Measurements from ENCODE around the gene C10orf53. TPM values are rescaled to one million over a fixed set of nuclear protein-coding genes. Genes with fewer than 3 reads are reported as not detected.

The C10orf53 gene
- total and polyA plus RNA-seq, 2 experiments from 2014 or later, result not detected

DNA sequence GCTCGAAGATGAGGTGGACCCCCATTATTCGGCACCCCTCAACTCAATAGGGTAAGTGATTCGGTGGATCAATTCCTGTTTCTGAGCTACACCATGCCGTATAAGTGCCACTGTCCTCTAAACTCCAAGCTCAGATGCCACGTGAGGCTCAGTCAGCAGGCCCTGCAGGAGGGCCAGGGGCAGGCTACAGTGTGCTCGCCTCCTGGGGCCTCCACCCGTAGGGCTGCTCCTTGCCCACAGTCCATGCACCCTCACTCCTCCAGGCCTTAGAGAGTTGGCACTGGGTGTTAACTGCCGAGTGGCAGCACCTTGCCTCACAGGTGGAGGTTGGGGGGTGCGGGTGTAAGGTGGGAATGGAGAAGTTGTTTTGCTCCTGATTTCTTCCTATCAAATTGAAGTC, 12.1 kb downstream of the C10orf53 start:
- Histone ChIP-seq H3K4me3 (no peak overlapping the region), H3K4me2 (ENCODE audit: unreplicated experiment) (no peak overlapping the region), H3K9ac (no peak overlapping the region), H3K27ac (no peak overlapping the region), H3K79me2 (ENCODE audit: insufficient read depth) (no peaks in the 10 kb centered on the region), H3K4me1 (ENCODE audit: insufficient read depth) (peaks cover 9% of the 10 kb centered on the region; the same call in 1 of the 2 replicates), H3K36me3 (ENCODE audit: low read depth) (no peaks in the 10 kb centered on the region), H3K27me3 (replicated peaks; ENCODE audit: insufficient read depth) (peaks cover 72% of the 10 kb centered on the region), H3K9me3 (ENCODE audit: low read depth) (no peaks in the 10 kb centered on the region), H3F3A (ENCODE audit: insufficient read depth) (no peaks in the 10 kb centered on the region), H4K20me1 (ENCODE audit: insufficient read depth) (no peaks in the 10 kb centered on the region), H3K9me2 (ENCODE audit: insufficient read depth) (no peaks in the 10 kb centered on the region), H2AFZ (no peak overlapping the region)
- in situ Hi-C loops (cut with MboI), result no loop called here
- TF ChIP-seq EZH2phosphoT487 (IDR thresholded peaks at IDR 0.05; ENCODE audit: insufficient read depth, low read depth), result no peak
- TF ChIP-seq EZH2 (IDR thresholded peaks at IDR 0.05; ENCODE audit: insufficient read depth, poor library complexity, severe bottlenecking), result no peak
- 26 to 38% methylated on average over 8 to 9 of the region's 9 CpGs for WGBS, 2 experiments (ENCODE audit: low coverage in 1 of 2, low lambda C conversion rate in 2 of 2, missing lambda C conversion rate in 2 of 2)
- DNase-seq, result no peak

- no peak overlapping the region for H2AFZ ChIP-seq
- H3K9me2 ChIP-seq (ENCODE audit: insufficient read depth), result no peaks in the 10 kb centered on the region
- H3K9me3 ChIP-seq (ENCODE audit: low read depth), result no peaks in the 10 kb centered on the region
- H4K20me1 ChIP-seq (ENCODE audit: insufficient read depth), result no peaks in the 10 kb centered on the region
- 31 to 36% methylated on average over 6 of the region's 6 CpGs for WGBS, 2 experiments (ENCODE audit: low coverage in 1 of 2, low lambda C conversion rate in 2 of 2, missing lambda C conversion rate in 2 of 2)
- peaks cover 71% of the 10 kb centered on the region for H3K27me3 ChIP-seq (replicated peaks; ENCODE audit: insufficient read depth)
- DNase-seq, result no peak
- in situ Hi-C loops (cut with MboI), result no loop called here
- H3K27ac ChIP-seq, result no peak overlapping the region
- H3K9ac ChIP-seq, result no peak overlapping the region
- no peaks in the 10 kb centered on the region for H3F3A ChIP-seq (ENCODE audit: insufficient read depth)
- H3K4me1 ChIP-seq (ENCODE audit: insufficient read depth), result peaks cover 9% of the 10 kb centered on the region; the same call in 1 of the 2 replicates
- no peaks in the 10 kb centered on the region for H3K36me3 ChIP-seq (ENCODE audit: low read depth)
- TF ChIP-seq EZH2 (IDR thresholded peaks at IDR 0.05; ENCODE audit: insufficient read depth, poor library complexity, severe bottlenecking) (no peak), EZH2phosphoT487 (IDR thresholded peaks at IDR 0.05; ENCODE audit: insufficient read depth, low read depth) (no peak)
- no peaks in the 10 kb centered on the region for H3K79me2 ChIP-seq (ENCODE audit: insufficient read depth)
- no peak overlapping the region for H3K4me3 ChIP-seq
- H3K4me2 ChIP-seq (ENCODE audit: unreplicated experiment), result no peak overlapping the region
These were observed 15.0 kb downstream of the C10orf53 start for GRCh38 chr10:49694466-49694865.

DNA sequence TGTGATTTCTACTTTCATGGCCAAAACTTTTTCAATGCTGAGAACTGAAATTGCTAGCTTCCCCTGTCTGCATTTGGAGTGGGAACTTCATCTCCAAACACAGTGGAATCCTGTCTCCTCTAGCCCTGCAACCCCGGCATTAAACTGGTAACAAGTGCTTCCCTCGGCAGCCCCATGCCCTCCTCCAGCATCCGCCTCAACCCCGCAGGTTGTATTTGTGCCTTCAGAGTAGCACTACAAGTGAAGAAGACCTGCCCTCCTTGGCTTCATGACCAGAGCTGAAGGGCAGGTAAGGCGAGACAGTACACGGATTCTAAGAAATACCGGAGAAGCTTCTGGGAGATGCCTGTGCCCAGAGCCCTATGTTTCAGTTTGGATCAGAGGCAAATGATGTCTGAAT, 16.9 kb downstream of the C10orf53 start:
- Histone ChIP-seq H3K4me3 (no peak overlapping the region), H3K27ac (no peak overlapping the region), H3F3A (ENCODE audit: insufficient read depth) (no peaks in the 10 kb centered on the region), H4K20me1 (ENCODE audit: insufficient read depth) (no peaks in the 10 kb centered on the region), H3K9me2 (ENCODE audit: insufficient read depth) (no peaks in the 10 kb centered on the region), H3K79me2 (ENCODE audit: insufficient read depth) (no peaks in the 10 kb centered on the region), H3K4me1 (ENCODE audit: insufficient read depth) (no peaks in the 10 kb centered on the region), H2AFZ (no peak overlapping the region), H3K36me3 (ENCODE audit: low read depth) (no peaks in the 10 kb centered on the region), H3K4me2 (ENCODE audit: unreplicated experiment) (no peak overlapping the region), H3K9ac (no peak overlapping the region), H3K27me3 (replicated peaks; ENCODE audit: insufficient read depth) (peaks cover 54% of the 10 kb centered on the region), H3K9me3 (ENCODE audit: low read depth) (no peaks in the 10 kb centered on the region)
- TF ChIP-seq EZH2 (IDR thresholded peaks at IDR 0.05; ENCODE audit: insufficient read depth, poor library complexity, severe bottlenecking), result no peak
- no peak for TF ChIP-seq EZH2phosphoT487 (IDR thresholded peaks at IDR 0.05; ENCODE audit: insufficient read depth, low read depth)
- WGBS, 2 experiments (ENCODE audit: low coverage in 1 of 2, low lambda C conversion rate in 2 of 2, missing lambda C conversion rate in 2 of 2), result 61 to 65% methylated on average over 7 of the region's 7 CpGs
- DNase-seq, result no peak
- in situ Hi-C loops (cut with MboI), result no loop called here

DNA sequence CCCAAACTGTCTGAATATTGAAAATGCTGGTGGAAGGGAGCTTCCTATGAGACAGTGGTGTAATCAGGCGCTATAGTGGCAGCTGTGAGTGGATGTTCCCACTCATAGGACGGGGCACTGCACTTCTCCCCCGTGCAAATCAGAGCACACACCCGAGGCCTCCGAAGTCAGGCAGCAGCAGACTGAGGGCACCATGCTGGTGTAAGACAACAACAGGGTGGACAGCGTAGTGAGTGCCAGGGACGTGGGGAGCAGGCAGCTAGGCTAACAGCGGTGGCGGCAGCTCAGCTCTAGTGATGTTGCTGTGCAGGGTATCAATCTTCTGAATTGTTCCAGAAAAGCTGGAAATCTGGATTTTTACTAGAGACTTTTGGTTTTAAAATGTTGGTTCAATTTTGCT, 19.2 kb downstream of the C10orf53 start:
- WGBS, 2 experiments (ENCODE audit: low coverage in 1 of 2, low lambda C conversion rate in 2 of 2, missing lambda C conversion rate in 2 of 2), result 28 to 33% methylated on average over 9 of the region's 9 CpGs
- no peaks in the 10 kb centered on the region for H3F3A ChIP-seq (ENCODE audit: insufficient read depth)
- H3K4me1 ChIP-seq (ENCODE audit: insufficient read depth), result no peaks in the 10 kb centered on the region
- no peak overlapping the region for H2AFZ ChIP-seq
- no peaks in the 10 kb centered on the region for H3K9me3 ChIP-seq (ENCODE audit: low read depth)
- H3K79me2 ChIP-seq (ENCODE audit: insufficient read depth), result no peaks in the 10 kb centered on the region
- in situ Hi-C loops (cut with MboI), result no loop called here
- peaks cover 43% of the 10 kb centered on the region for H3K27me3 ChIP-seq (replicated peaks; ENCODE audit: insufficient read depth)
- H3K4me3 ChIP-seq, result no peak overlapping the region
- no peak overlapping the region for H3K4me2 ChIP-seq (ENCODE audit: unreplicated experiment)
- DNase-seq, result no peak
- H4K20me1 ChIP-seq (ENCODE audit: insufficient read depth), result no peaks in the 10 kb centered on the region
- no peak overlapping the region for H3K27ac ChIP-seq
- H3K9me2 ChIP-seq (ENCODE audit: insufficient read depth), result no peaks in the 10 kb centered on the region
- no peaks in the 10 kb centered on the region for H3K36me3 ChIP-seq (ENCODE audit: low read depth)
- no peak for TF ChIP-seq EZH2phosphoT487 (IDR thresholded peaks at IDR 0.05; ENCODE audit: insufficient read depth, low read depth)
- no peak overlapping the region for H3K9ac ChIP-seq

DNA sequence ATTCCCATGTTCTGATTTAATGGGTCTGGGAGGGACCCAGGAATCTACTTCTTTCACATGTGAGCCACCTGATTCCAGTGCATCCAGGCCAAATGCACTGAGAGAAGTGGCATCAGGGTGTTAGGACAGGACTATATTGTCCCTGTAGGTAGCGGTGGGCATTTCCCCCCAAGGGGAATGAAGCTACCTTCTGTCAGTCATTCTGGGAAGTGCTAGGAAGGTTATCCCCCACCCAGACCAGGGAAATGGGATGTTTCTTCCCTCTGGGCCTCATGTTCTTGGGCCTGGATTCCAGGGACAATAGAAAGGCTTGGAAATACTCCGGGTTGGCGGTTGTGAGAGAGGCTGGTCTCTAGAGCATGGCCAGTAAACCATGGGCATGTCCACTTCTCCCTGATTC, 20.8 kb downstream of the C10orf53 start:
- Histone ChIP-seq H3K9me3 (ENCODE audit: low read depth) (no peaks in the 10 kb centered on the region), H3K4me1 (ENCODE audit: insufficient read depth) (no peaks in the 10 kb centered on the region), H3K79me2 (ENCODE audit: insufficient read depth) (no peaks in the 10 kb centered on the region), H4K20me1 (ENCODE audit: insufficient read depth) (no peaks in the 10 kb centered on the region), H3K27ac (no peak overlapping the region), H3K9ac (no peak overlapping the region), H3F3A (ENCODE audit: insufficient read depth) (no peaks in the 10 kb centered on the region), H3K4me3 (no peak overlapping the region), H2AFZ (no peak overlapping the region), H3K9me2 (ENCODE audit: insufficient read depth) (no peaks in the 10 kb centered on the region), H3K36me3 (ENCODE audit: low read depth) (no peaks in the 10 kb centered on the region), H3K27me3 (replicated peaks; ENCODE audit: insufficient read depth) (peaks cover 43% of the 10 kb centered on the region), H3K4me2 (ENCODE audit: unreplicated experiment) (no peak overlapping the region)
- DNase-seq, result no peak
- in situ Hi-C loops (cut with MboI), result no loop called here
- TF ChIP-seq EZH2phosphoT487 (IDR thresholded peaks at IDR 0.05; ENCODE audit: insufficient read depth, low read depth), result no peak
- no peak for TF ChIP-seq EZH2 (IDR thresholded peaks at IDR 0.05; ENCODE audit: insufficient read depth, poor library complexity, severe bottlenecking)
- 37 to 42% methylated on average over 3 of the region's 3 CpGs for WGBS, 2 experiments (ENCODE audit: low coverage in 1 of 2, low lambda C conversion rate in 2 of 2, missing lambda C conversion rate in 2 of 2)

Data from GM23248 (cell line).